Mesothelial cell of epicardium (in vitro differentiated cells): ENCODE results near the gene DBNDD2. TPM values are rescaled to one million over a fixed set of nuclear protein-coding genes. Genes with fewer than 3 reads are reported as not detected.

Experiments
- DNase-seq, 2 experiments: peaks; one replicate each; pipeline ENCODE4 v3.0.0; 2021; ENCODE audit warnings: low spot score in 2 of 2; ENCODE audit not compliant: unreplicated experiment in 2 of 2
- H3K27ac Mint-ChIP-seq: 2 replicates; pipeline ENCODE4 v1.8.0; 2021; ENCODE audit warnings: mixed read lengths
- H3K27me3 Mint-ChIP-seq: 2 replicates; pipeline ENCODE4 v1.8.0; 2021; ENCODE audit warnings: low read depth, mixed read lengths
- H3K36me3 Mint-ChIP-seq: 2 replicates; pipeline ENCODE4 v1.8.0; 2021; ENCODE audit warnings: mixed read lengths
- H3K4me1 Mint-ChIP-seq: 2 replicates; pipeline ENCODE4 v1.8.0; 2021; ENCODE audit warnings: mixed read lengths
- H3K4me3 Mint-ChIP-seq: 2 replicates; pipeline ENCODE4 v1.8.0; 2021; ENCODE audit warnings: mild to moderate bottlenecking, moderate library complexity, mixed read lengths
- H3K9me3 Mint-ChIP-seq: 2 replicates; pipeline ENCODE4 v1.8.0; 2021; ENCODE audit warnings: mixed read lengths
- total RNA-seq: library from RNA; stranded (reverse); gene quantifications from 3 replicates; pipeline ENCODE4 v1.2.1, GENCODE V29; 2021
- TF ChIP-seq, protein P1 (sequence below): fragments of 200-600 bp; sonication (generic); IDR thresholded peaks from one replicate; pipeline ENCODE4 v1.5.0; 2021; ENCODE audit warnings: antibody characterized with exemption; ENCODE audit not compliant: unreplicated experiment

Gene DBNDD2
- total RNA-seq, 1 donor from 2014 or later = 10.5 TPM

DNA sequence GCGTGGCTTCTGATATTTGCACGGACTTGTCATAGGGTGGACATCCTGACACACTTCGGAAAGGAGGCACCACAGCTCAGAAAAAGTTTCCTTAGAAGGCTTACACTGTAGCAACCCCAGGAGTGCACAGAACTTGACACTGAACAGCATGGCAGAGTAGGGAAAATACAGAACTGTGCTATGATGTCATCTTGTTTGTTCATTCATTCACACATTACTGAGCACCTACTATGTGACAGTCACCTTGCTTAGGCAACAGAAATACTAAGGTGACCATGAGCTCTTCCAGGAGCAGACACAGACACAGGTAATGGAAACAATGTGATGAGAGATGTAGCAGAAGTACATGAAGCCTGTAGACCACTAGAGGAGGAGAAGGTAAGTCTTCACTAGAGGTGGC lies 5.4 kb downstream of the DBNDD2 start:
- H3K27me3 Mint-ChIP-seq = peaks cover 3% of the 10 kb centered on the region
- no peak overlapping the region for H3K27ac Mint-ChIP-seq
- peaks cover 5% of the 10 kb centered on the region for H3K36me3 Mint-ChIP-seq
- no peak for DNase-seq
- TF ChIP-seq, protein P1, sequence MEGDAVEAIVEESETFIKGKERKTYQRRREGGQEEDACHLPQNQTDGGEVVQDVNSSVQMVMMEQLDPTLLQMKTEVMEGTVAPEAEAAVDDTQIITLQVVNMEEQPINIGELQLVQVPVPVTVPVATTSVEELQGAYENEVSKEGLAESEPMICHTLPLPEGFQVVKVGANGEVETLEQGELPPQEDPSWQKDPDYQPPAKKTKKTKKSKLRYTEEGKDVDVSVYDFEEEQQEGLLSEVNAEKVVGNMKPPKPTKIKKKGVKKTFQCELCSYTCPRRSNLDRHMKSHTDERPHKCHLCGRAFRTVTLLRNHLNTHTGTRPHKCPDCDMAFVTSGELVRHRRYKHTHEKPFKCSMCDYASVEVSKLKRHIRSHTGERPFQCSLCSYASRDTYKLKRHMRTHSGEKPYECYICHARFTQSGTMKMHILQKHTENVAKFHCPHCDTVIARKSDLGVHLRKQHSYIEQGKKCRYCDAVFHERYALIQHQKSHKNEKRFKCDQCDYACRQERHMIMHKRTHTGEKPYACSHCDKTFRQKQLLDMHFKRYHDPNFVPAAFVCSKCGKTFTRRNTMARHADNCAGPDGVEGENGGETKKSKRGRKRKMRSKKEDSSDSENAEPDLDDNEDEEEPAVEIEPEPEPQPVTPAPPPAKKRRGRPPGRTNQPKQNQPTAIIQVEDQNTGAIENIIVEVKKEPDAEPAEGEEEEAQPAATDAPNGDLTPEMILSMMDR = no peak
- peaks cover 17% of the 10 kb centered on the region for H3K4me1 Mint-ChIP-seq
- no peaks in the 10 kb centered on the region for H3K9me3 Mint-ChIP-seq
- no peak overlapping the region for H3K4me3 Mint-ChIP-seq

DNA sequence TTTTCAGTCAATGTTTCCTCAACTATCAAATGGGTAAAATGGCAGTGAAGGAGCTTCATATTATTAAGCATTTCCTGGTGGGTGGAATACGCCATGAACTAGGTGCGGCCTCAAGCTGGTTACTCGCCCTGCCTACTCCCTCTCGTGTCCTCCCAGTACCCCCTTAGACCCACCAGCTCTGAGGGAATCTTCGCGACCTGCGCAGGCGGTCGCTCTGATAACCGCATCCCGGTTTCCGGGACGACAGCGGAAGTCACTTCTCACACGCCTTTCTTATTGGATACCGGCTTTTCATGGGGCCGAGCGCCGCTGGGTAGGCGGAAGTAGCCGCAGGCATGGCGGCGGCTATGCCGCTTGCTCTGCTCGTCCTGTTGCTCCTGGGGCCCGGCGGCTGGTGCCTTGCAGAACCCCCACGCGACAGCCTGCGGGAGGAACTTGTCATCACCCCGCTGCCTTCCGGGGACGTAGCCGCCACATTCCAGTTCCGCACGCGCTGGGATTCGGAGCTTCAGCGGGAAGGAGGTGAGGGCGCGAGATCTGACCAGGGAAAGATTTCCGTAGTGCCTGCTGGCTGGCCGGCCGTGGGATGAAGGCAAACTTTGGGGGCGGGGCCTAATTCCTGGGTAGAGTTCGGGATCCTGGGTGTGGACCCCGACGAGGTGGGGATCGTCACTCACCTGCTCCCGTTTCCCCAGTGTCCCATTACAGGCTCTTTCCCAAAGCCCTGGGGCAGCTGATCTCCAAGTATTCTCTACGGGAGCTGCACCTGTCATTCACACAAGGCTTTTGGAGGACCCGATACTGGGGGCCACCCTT lies 7.9 kb downstream of the DBNDD2 start, which contains the start of gene PIGT:
Gene PIGT, plus strand, starts transcription at position 320 of the 816 bp plus-strand sequence. Its CDS starts 16 bp downstream, at position 336.
- Mint-ChIP-seq H3K36me3 (peaks cover 10% of the 10 kb centered on the region), H3K9me3 (no peaks in the 10 kb centered on the region), H3K4me1 (peaks cover 17% of the 10 kb centered on the region), H3K27me3 (no peaks in the 10 kb centered on the region), H3K4me3 (peak within 1 kb of the TSS; percentile 97), H3K27ac (peak within 1 kb of the TSS; percentile 92)
- peak; percentile 58 to 80 for DNase-seq
- TF ChIP-seq, protein P1 = no peak

DNA sequence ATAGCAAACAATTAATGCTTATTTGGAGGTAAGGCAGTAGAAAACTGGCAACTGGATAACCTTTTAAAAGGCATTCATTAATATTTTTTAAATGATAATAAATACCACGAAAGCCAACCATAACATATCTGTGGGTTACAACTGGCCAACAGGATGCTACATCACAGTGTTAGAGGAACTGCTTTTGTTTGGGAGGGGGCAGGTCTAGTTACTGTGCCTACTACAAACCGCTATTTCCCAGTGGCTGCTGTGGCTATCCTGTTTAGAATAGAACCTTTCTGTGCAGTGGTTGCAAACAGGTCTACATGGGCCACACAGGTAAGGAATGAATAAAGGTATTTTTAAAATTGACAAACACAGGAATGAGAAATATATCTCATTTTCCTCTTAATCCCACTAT lies 8.8 kb downstream of the DBNDD2 start:
- H3K4me3 Mint-ChIP-seq = peak overlapping the region; percentile 97
- peaks cover 17% of the 10 kb centered on the region for H3K4me1 Mint-ChIP-seq
- TF ChIP-seq, protein P1 = no peak
- H3K36me3 Mint-ChIP-seq = peaks cover 10% of the 10 kb centered on the region
- H3K27ac Mint-ChIP-seq = no peak overlapping the region
- no peaks in the 10 kb centered on the region for H3K27me3 Mint-ChIP-seq
- H3K9me3 Mint-ChIP-seq = no peaks in the 10 kb centered on the region
- no peak for DNase-seq

DNA sequence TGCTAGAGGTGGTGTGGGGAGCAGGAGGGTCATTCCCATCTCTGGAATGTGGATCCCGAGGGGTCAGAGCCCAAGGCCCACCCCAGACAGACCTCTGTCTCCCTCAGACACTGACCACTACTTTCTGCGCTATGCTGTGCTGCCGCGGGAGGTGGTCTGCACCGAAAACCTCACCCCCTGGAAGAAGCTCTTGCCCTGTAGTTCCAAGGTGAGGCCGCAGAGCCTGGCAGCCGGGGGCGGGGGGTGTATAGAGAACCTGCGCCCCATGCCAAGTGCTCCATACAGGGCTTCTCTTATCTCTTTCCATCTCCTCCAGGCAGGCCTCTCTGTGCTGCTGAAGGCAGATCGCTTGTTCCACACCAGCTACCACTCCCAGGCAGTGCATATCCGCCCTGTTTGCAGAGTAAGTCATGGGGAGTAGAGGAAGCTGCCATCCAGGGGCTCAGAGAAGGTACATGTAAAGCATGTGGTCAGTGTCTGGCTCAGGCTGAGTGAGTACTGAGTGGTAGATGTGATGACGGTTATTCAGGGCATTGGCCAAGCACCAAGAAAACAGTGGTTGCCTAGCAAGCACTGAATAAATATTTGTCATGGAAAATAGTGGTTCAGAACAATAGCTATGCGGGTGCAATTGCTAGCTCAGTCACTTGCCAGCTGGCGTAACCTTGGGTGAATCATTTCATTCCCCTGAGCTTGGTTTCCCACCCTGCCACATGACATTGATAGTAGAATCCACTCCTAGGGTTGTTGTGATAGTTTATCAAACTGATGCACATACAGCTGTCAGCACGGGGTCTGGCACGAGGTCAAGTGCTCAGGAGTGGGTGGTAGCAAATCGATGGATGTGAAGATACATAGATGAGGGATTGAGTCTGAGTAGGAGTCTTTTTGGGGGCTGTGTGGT lies 11.4 kb downstream of the DBNDD2 start:
- peaks cover 10% of the 10 kb centered on the region for H3K36me3 Mint-ChIP-seq
- no peaks in the 10 kb centered on the region for H3K9me3 Mint-ChIP-seq
- TF ChIP-seq, protein P1 = no peak
- DNase-seq = no peak
- no peak overlapping the region for H3K4me3 Mint-ChIP-seq
- no peaks in the 10 kb centered on the region for H3K27me3 Mint-ChIP-seq
- H3K27ac Mint-ChIP-seq = no peak overlapping the region
- H3K4me1 Mint-ChIP-seq = peaks cover 17% of the 10 kb centered on the region

DNA sequence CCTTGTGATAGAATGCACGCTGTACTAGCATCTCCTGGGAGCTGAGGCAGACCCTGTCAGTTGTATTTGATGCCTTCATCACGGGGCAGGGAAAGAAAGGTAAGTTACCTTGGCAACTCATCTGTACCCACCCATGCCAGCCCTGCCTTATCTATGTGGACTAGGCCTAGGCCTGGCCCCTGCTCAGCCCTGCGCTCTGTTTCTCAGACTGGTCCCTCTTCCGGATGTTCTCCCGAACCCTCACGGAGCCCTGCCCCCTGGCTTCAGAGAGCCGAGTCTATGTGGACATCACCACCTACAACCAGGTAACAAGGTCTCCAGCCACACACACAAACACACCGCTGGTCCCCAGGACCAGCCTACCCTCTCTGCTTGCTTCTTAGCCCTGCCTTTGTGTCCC lies 12.0 kb downstream of the DBNDD2 start:
- no peak overlapping the region for H3K4me3 Mint-ChIP-seq
- DNase-seq = no peak

More for the DNA sequence above, 12.0 kb downstream of the DBNDD2 start:
- TF ChIP-seq, protein P1 = no peak
- peaks cover 10% of the 10 kb centered on the region for H3K36me3 Mint-ChIP-seq
- H3K27ac Mint-ChIP-seq = no peak overlapping the region
- H3K9me3 Mint-ChIP-seq = no peaks in the 10 kb centered on the region
- H3K27me3 Mint-ChIP-seq = no peaks in the 10 kb centered on the region
- peaks cover 16% of the 10 kb centered on the region for H3K4me1 Mint-ChIP-seq
